SK-N-MC (cell line): ENCODE data around the gene ELF4.

Experiments
- EZH2 ChIP-seq: fragments of 200-600 bp; sonication (generic); IDR thresholded peaks from one replicate; pipeline ENCODE4 v1.6.1; 2017; ENCODE audit warnings: antibody characterized with exemption
- FOXP2 ChIP-seq: optimal IDR thresholded peaks from 2 replicates; pipeline ENCODE3; 2011; ENCODE audit warnings: mild to moderate bottlenecking, moderate library complexity; ENCODE audit not compliant: insufficient read depth; ENCODE audit errors: extremely low read length, control extremely low read depth
- POLR2AphosphoS5 ChIP-seq: IDR thresholded peaks from 2 replicates; pipeline ENCODE4 v1.6.1; 2012; ENCODE audit warnings: mild to moderate bottlenecking, low read depth, low read length, borderline replicate concordance

DNA sequence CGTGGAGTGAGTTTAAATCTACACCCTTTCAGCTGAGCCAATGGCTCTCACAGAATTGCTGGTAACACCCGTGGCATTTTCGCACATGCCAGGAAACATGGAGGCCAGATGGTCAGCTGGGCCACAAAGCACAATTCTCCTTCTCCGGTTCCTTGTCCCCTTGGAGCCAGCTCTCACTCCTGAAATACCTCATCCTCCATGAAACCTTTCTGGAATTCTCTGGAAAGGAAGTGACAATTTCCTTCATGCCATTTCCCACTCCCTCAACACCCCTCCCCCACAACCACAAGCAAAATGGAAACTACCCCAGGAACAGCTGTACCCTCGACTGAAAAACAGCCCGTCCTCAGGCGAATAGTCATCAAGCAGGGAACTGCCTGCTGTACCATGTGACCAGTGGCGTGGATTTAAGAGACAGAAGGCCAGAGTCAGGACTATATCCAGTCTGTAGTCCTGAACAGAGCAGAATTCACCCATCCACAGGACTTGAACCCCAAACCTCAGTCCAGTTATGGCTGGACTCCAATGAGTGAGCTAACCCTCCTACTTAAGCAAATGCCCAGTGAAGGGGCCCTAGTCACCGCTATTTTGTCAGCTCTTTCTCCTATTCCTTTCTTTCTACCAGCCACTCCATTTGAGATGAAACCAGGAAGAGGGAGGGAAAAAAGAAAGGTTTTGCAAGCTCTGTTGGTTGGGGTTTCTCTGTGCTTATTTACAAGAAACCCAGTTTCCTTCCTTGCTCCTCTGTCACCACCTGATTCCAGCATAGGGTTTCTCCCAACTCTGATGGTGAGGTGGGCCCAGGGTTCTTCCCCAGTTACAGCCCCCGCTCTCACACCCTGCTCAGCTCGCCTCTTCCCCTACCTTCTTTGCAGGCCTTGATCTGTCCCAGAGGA lies 24.5 kb downstream of the ELF4 start:
- no peak for TF ChIP-seq POLR2AphosphoS5
- TF ChIP-seq EZH2, result no peak
- TF ChIP-seq FOXP2, result no peak
